GDM1 (cell line): Measurements from ENCODE around the gene HLA-G.
"Not testable (repeated sequence)": the region's sequence is repeated elsewhere in the genome, so short reads cannot be mapped to it uniquely, and the experiment has no call there.

Experiments
- DNase-seq: peaks from one replicate; lab custom pipeline; 2025; lab: John Stamatoyannopoulos, UW

The HLA-G gene

DNA sequence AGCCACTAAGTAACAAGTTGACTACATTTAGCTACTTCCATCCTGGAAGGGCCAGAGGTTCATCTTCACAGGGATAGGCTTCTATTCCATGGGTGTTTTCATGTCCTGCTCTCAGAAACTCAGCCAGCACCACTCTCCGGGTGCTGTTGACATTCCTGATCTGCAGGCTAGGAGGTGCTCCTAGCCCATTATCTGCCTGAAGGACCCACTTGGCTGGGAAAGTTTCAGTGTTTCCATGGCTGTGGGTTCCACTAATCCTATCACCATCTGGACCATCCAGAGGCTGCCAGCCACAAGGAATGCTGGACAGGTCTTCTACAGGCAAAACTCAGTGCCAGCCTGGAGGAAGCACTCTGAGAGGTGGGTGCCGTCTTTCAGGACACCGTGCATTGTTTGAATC, 45.2 kb downstream of the HLA-G start:
- no peak for DNase-seq

DNA sequence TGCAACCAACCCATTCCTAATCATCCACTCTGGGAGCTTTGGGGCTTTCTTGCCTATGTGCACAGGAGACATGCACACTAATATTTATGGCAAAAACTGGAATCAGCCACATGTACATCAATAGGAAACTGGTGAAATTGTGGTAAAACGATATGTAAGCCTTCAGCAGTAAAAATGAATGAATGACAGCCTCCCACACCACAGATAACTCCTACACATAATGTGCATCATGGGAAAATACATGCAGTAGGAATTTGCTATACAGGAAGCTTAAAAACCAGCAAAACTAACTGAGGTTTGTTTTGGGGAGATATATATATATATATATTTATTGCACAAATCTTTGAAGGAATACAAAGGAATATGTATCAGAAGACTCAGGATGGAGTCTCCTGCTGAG, 47.6 kb downstream of the HLA-G start:
- no peak for DNase-seq

DNA sequence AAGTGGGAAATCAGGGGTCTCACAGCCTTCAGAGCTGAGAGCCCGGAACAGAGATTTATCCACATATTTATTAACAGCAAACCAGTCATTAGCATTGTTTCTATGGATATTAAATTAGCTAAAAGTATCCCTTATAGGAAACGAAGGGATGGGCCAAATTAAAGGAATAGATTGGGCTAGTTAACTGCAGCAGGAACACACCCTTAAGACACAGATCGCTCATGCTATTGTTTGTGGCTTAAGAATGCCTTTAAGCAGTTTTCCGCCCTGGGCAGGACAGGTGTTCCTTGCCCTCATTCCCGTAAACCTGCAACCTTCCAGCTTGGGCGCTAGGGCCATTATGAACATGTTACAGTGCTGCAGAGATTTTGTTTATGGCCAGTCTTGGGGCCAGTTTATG, 48.1 kb downstream of the HLA-G start:
- not testable (repeated sequence) for DNase-seq
